Measurements from ENCODE around the gene HHIPL1. TPM values are rescaled to one million over a fixed set of nuclear protein-coding genes. Genes with fewer than 3 reads are reported as not detected.
A peak's percentile ranks its signal among the peaks of the same experiment; 100 is the strongest.

HHIPL1 gene
- total and polyA plus RNA-seq, 2 of the 8 experiments (the other 6 are each of a cell fraction or from before 2014, with no cell fraction given), result 1.5 to 2.6 TPM

GRCh38 chr14:99682809-99683618, 38.1 kb downstream of the HHIPL1 start:
- H3K4me2 ChIP-seq (ENCODE audit: insufficient read depth in 1 of 2, low read depth in 2 of 2, low read length in 2 of 2), result peak overlapping the region; percentile 87 to 99
- no peak overlapping the region for H2BK20ac ChIP-seq (ENCODE audit: low read length)
- H3K4me1 ChIP-seq (replicated peaks in 1 of 4; ENCODE audit: control insufficient read depth in 3 of 4, insufficient read depth in 4 of 4, low read length in 3 of 4), result peaks cover 0 to 9% (median 8%) of the 10 kb centered on the region in 4 experiments; a peak in 6 of 7 replicates
- peak overlapping the region; percentile 10 for H4K5ac ChIP-seq (ENCODE audit: insufficient read length, low read depth, low read length)
- 0 out of 2 replicates have a peak overlapping the region, but pooled peaks have one; percentile 37 for H3K27ac ChIP-seq (ENCODE audit: low read depth, low read length)
- H3K79me2 ChIP-seq (ENCODE audit: control insufficient read depth in 1 of 2, insufficient read depth in 2 of 2, low read length in 2 of 2), result no peaks in the 10 kb centered on the region
- H3K56ac ChIP-seq (replicated peaks; ENCODE audit: insufficient read length, low read depth, low read length), result peak overlapping the region; percentile 21
- H3K36me3 ChIP-seq (ENCODE audit: control insufficient read depth in 2 of 4, insufficient read depth in 4 of 4, low read length in 3 of 4), result no peaks in the 10 kb centered on the region
- H3K23me2 ChIP-seq (ENCODE audit: low read depth, low read length), result peaks cover 9% of the 10 kb centered on the region
- FAIRE-seq, result no peak
- H4K20me1 ChIP-seq (replicated peaks in 1 of 2; ENCODE audit: control insufficient read depth in 1 of 2, insufficient read depth in 2 of 2, low read length in 2 of 2), result no peaks in the 10 kb centered on the region
- H2BK120ac ChIP-seq (replicated peaks; ENCODE audit: low read depth, low read length), result no peak overlapping the region
- no peak overlapping the region for H2AFZ ChIP-seq (ENCODE audit: low read length)
- no peak overlapping the region for H3K14ac ChIP-seq (ENCODE audit: insufficient read length)
- peak overlapping the region; percentile 95 for H4K8ac ChIP-seq (ENCODE audit: extremely low read depth, insufficient read depth, low read length)
- H3K79me1 ChIP-seq (ENCODE audit: low read depth, low read length), result no peaks in the 10 kb centered on the region
- peak in 1 of 2 experiments; percentile 97 for DNase-seq (ENCODE audit: low read depth in 1 of 2, low spot score in 2 of 2)
- CTCF ChIA-PET (ENCODE audit: partially characterized antibody), result interaction anchor here (0.8 to 3.3 kb wide), 17 partner anchors 8 to 228 kb away, joined by 3 to 26 read pairs (median 4); no protein-coding TSS in a partner anchor
- H3K23ac ChIP-seq (ENCODE audit: insufficient read length), result no peak overlapping the region
- peaks cover 1% of the 10 kb centered on the region in 2 experiments; a peak in 2 of 4 replicates for H3K9me3 ChIP-seq (ENCODE audit: insufficient read depth in 2 of 2, low read depth in 1 of 2, low read length in 1 of 2)
- H3K27me3 ChIP-seq (replicated peaks in 1 of 4; ENCODE audit: control insufficient read depth in 3 of 4, extremely low read depth in 1 of 4, insufficient read depth in 3 of 4, low read length in 3 of 4), result no peaks in the 10 kb centered on the region
- peak overlapping the region; percentile 57 to 100 (median 94) for H3K4me3 ChIP-seq (ENCODE audit: extremely low read depth in 1 of 4, insufficient read depth in 2 of 4, low read depth in 3 of 4, low read length in 4 of 4)
- no peak overlapping the region for H2AK5ac ChIP-seq (ENCODE audit: low read depth, low read length)
- H3K4ac ChIP-seq (replicated peaks; ENCODE audit: insufficient read length, low read depth, low read length), result peak overlapping the region; percentile 19
- no peak overlapping the region for H2BK12ac ChIP-seq (ENCODE audit: low read depth, low read length)
- WGBS, 2 experiments (ENCODE audit: extremely low coverage in 1 of 2, insufficient coverage in 1 of 2, insufficient read length in 1 of 2, insufficient replicate concordance in 2 of 2, low coverage in 1 of 2, low lambda C conversion rate in 2 of 2, missing lambda C conversion rate in 1 of 2), result 2% methylated on average over 39 of the region's 42 CpGs; no CpG with 5 or more reads in 1 of the 2 experiments
- H2BK15ac ChIP-seq (ENCODE audit: low read length), result peak overlapping the region; percentile 81; the same call in 1 of the 2 replicates
- H4K91ac ChIP-seq (replicated peaks; ENCODE audit: insufficient read length, low read length), result peak overlapping the region; percentile 87
- POLR2A ChIA-PET (ENCODE audit: partially characterized antibody), result interaction anchor here (1.4 kb wide), 1 partner anchor 21 kb away, joined by 3 read pairs; no protein-coding TSS in a partner anchor
- peak overlapping the region; percentile 60 for H3K18ac ChIP-seq (ENCODE audit: extremely low read depth, low read length)
- H2BK5ac ChIP-seq (ENCODE audit: low read depth, low read length), result peak overlapping the region; percentile 71; the same call in 1 of the 2 replicates
- H3K9ac ChIP-seq (replicated peaks in 1 of 4; ENCODE audit: extremely low read depth in 1 of 4, low read depth in 3 of 4, low read length in 3 of 4), result peak overlapping the region in 2 of 4 experiments; percentile 58 to 69; a peak in 4 of 7 replicates
- TF ChIP-seq EGR1 (IDR thresholded peaks at IDR 0.05; ENCODE audit: borderline replicate concordance, low read depth, low read length), result no peak
- no peak for TF ChIP-seq NANOG (IDR thresholded peaks at IDR 0.05; ENCODE audit: insufficient read depth, low read depth, low read length, poor library complexity, severe bottlenecking)
- no peak for TF ChIP-seq USF2 (IDR thresholded peaks at IDR 0.05; ENCODE audit: low read length)
- no peak for TF ChIP-seq CHD2 (IDR thresholded peaks at IDR 0.05; ENCODE audit: low read length)
- TF ChIP-seq BRCA1 (IDR thresholded peaks at IDR 0.05; ENCODE audit: low read depth, low read length), result no peak
- TF ChIP-seq MAX (IDR thresholded peaks at IDR 0.05), result peak; percentile 36; the same call in 1 of the 2 replicates
- TF ChIP-seq ATF2 (IDR thresholded peaks at IDR 0.05; ENCODE audit: low read length), result no peak
- TF ChIP-seq BACH1 (IDR thresholded peaks at IDR 0.05; ENCODE audit: low read length), result peak; percentile 71

All from H1 (cell line).